ENCODE measurements around the gene SCN1B.

SCN1B gene

DNA sequence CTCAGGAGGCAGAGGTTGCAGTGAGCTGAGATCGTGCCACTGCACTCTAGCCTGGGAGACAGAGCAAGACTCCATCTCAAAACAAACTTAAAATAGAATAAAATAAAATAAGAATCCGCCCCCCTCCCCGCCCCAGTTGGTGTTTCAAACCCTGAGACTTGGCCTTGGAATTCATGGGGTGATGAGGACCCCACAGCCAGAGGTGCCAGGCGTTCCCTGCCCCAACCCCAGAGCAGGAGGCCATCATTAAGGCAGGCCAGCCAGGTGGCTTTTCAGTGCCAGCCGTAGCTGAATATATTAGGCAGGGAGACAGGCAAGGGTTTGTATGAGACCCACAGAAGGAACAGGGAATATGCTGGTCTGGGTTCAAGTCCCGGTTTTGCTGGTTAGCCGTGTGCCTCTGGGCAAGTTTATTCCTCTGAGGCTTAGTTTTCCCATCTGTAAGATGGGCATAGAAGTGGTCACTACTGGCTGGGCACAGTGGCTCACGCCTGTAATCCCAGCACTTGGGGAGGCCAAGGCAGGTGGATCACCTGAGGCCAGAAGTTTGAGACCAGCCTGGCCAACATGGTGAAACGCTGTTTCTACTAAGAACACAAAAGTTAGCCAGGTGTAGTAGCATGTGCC is 23.5 kb downstream of the SCN1B start:
- no peak for DNase-seq (ENCODE audit: low read depth in 2 of 2)

DNA sequence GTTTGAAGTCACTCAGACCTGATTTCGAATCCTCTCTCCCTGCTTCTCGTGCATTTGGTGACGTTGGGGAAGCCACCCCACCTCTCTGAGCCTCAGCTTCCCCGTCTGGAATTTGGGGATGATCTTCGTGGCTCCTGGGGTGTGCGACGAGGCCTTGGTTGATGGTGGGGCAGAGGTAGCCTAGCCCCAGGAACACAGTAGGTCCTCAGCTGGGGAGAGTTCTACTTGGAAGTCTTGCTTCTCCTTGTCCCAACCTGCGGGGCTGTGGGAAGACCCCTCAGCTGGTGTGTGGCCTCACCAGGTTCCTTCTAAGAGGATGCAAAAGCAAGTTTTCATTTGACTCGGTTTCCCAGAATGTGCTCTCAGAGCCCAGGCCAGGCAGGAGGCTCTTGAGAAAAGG is 24.4 kb downstream of the SCN1B start:
- DNase-seq (ENCODE audit: low read depth in 2 of 2) = no peak

DNA sequence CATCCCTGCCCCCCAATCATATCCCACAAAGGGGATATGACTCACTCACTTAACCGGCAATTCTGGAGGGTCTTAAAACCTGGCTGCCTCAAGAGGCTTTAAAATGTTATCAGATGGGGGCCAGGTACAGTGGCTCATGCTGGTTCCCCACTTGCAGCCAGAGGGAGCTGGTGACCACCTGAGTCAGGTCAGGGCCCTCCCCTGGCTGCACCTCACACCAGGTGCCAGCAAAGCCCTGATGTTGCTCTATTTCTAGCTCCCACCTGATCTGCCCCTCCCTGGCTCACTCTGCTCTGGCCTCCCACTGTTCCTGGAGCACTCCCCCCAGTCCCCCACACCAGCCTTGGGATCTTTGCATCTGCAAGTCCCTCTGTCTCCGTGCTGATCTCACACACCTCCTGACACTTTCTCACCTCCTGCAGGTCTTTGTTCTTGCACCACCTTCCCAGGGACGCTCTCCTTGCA is 25.5 kb downstream of the SCN1B start:
- no peak for DNase-seq (ENCODE audit: low read depth in 2 of 2)

DNA sequence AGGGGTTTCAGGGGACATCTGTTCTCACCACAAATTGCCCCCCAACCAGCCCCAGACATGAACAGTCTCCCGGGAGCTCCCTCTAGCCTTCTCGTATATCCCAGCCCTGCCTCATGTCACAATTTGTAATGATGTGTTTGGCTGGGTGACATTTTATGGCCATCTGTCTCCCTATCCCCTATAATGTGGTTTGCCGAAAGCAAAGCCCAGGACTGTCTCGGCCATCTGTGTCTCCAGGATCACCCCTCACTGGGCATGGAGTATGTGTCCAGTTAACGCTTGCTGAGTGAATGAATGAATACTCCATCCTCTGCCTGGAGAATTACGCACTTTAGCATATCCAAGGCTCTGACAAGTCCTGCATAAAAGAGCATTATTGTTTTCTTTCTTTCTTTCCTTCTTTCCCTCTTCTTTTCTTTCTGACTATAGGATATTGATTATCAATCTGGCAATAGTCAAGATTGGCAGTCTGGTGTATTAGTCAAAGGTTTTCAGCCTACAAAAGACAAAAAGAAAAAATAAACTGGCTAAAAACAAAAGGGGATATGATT is 26.3 kb downstream of the SCN1B start:
- no peak for DNase-seq (ENCODE audit: low read depth in 2 of 2)

DNA sequence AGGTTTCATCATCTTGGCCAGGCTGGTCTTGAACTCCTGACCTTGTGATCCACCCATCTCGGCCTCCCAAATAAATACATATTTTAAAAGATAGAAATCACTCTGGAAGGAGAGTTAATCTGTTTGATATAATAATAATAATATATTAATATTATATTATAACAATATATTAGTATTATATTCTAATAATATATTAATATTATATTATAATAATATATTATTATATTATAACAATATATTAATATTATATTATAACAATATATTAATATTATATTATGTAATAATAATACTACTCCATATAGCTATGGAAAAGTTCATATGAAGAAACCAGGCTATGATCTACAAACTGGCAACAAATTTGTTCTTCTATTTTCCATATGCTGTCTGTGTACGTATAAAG is 28.1 kb downstream of the SCN1B start:
- DNase-seq (ENCODE audit: low read depth in 2 of 2) = no peak

DNA sequence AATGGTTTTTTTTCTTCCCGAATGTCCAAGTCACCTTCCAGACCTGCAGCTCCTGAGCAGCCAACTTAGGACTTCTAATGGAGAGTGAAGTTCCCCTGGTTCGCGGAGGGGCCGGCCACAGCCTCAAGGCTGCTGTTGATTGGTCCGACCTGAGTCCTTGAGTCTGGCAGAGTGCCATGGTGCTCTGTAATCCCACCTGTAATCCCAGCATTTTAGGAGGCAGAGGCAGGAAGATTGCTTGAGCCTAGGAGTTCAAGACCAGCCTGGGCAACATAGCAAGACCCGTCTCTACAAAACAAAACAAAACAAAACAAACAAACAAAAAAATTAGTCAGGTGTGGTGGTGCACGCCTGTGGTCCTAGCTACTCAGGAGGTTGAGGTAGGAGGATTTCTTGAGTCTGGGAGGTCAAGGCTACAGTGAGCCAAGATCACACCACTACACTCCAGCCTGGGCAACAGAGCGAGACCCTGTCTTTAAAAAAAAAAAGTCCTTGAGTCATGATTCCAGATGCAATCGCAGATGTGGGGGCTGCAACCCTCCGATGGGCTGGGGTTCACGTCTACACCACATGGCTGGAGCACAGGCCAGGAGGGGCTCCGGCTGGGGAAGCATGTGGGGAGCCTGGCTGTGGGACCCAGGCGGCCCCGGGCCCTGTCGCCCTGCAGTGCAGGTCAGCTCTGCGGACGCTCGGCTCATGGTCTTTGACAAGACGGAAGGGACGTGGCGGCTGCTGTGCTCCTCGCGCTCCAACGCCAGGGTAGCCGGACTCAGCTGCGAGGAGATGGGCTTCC is 28.9 kb downstream of the SCN1B start:
- DNase-seq (ENCODE audit: low read depth in 2 of 2) = no peak

DNA sequence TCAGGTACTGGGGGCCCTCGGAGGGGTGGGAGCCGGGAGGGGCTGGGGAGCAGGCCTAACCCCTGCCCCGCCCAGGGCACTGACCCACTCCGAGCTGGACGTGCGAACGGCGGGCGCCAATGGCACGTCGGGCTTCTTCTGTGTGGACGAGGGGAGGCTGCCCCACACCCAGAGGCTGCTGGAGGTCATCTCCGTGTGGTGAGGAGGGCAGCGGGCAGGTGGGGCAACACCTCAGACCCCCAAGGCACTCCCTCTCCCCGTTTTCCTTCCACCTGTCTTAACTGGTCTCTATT is 29.5 kb downstream of the SCN1B start:
- DNase-seq (ENCODE audit: low read depth in 2 of 2) = no peak

DNA sequence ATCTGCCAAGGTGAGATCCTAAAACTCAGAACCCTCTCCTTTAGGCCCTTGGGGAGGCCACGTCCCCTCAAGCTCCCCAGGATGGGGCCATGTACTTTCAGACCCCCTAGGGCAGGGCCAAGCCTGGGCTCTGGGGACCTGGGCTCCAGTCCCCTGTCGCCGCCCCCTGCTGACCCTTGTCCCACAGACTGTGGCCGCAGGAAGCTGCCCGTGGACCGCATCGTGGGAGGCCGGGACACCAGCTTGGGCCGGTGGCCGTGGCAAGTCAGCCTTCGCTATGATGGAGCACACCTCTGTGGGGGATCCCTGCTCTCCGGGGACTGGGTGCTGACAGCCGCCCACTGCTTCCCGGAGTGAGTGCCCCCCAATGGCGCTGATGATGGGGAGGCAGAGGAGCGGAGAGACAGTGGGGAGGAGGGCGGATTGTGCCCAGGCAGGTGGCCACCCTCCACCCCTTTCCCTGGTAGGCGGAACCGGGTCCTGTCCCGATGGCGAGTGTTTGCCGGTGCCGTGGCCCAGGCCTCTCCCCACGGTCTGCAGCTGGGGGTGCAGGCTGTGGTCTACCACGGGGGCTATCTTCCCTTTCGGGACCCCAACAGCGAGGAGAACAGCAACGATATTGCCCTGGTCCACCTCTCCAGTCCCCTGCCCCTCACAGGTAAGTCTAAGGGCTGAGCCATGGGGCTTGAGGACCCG is 30.0 kb downstream of the SCN1B start:
- no peak for DNase-seq (ENCODE audit: low read depth in 2 of 2)

DNA sequence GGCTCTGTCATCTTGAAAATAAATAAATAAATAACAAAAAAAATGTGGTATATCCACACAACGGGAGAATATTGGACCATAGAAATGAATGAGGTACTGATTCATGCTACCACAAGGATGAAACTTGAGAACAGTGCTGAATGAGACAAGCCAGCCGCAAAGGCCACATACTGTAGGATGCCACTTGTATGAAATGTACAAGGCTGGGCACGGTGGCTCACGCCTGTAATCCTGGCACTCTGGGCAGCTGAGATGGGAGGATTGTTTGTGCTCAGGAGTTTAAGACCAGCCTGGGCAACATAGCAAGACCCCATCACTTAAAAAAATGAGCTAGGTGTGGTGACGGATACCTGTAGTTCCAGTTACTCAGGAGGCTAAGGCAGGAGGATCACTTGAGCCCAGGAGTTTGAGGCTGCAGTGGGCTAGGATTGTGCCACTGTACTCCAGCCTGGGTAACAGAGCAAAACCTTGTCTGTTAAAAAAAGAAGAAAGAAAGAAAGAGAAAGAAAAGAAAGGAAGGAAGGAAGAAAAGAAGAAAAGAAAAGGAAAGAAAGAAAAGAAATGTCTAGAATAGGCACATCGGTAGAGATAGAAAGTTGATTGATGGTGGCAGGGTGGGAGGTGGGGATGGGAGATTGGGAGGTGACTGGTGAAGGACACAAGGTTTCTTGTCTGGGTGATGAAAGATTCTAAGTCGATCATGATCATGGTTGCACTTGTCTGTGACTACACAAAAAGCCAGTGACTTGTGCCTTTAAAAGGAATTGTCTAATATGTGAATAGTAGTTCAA is 31.5 kb downstream of the SCN1B start:
- DNase-seq (ENCODE audit: low read depth in 2 of 2) = no peak

DNA sequence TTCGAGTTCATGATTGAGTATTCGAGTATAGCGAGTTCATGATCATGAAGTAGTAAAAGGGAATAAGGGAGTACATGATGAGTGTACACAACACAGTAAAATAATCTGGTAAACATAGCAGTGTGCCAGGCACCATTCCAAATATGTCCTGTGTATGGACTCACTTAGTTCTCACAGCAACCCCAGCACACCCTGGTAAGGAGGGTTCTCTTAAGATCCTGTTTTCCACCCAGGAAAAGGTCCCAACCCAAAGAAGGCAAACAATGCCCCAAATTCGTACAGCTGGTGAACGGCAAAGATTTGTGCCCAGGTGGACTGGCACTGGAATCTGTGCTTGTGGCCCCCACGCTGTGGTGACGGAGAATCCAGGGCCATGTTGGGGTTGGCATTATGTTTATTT is 32.7 kb downstream of the SCN1B start:
- no peak for DNase-seq (ENCODE audit: low read depth in 2 of 2)

DNA sequence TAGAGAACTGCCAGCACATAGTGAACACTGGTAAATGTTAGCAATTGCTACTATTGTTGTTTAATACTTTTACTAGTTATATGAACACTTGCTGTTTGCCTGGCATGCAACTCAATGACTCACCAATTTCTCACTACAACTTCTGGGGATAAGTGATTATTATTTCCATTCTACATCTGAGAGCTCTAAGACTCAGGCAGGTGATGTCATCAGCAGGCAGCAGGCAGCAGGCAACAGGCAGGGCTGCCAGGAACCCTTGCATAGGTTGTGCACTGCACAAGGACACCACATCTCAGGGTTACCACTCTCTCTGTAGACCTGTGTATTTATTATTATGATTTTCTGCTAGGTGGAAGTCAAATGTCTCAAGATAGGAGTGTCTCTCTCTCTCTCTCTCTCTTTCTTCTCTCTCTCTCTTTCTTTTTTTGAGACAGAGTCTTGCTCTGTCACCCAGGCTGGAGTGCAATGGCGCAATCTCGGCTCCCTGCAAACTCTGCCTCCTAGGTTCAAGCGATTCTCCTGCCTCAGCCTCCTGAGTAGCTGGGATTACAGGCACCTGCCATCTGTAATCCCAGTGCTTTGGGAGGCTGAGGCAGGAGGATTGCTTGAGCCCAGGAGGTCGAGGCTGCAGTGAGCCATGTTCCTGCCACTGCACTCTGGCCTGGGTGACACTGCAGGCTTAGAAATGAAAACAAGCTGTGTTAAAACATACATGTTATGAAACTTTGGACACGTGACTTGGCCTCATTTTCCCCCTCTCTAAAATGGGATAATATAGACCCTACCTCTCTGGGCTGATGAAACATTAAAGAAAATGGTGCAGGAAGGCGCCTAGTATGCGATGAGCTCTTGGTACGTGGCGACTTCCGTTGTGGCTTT is 33.9 kb downstream of the SCN1B start:
- peak in 1 of 2 donors; percentile 22 for DNase-seq (ENCODE audit: low read depth in 2 of 2)

DNA sequence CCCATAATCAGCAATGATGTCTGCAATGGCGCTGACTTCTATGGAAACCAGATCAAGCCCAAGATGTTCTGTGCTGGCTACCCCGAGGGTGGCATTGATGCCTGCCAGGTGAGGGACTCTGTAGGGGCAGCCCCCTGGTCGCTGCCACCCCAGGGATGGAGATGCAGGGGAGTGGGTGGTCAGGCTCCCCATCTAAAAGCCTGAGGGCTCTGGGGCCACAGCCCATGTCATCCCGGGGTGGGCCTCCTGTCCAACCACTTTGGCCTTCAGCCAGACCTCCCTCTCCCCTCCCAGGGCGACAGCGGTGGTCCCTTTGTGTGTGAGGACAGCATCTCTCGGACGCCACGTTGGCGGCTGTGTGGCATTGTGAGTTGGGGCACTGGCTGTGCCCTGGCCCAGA is 35.3 kb downstream of the SCN1B start:
- no peak for DNase-seq (ENCODE audit: low read depth in 2 of 2)

DNA sequence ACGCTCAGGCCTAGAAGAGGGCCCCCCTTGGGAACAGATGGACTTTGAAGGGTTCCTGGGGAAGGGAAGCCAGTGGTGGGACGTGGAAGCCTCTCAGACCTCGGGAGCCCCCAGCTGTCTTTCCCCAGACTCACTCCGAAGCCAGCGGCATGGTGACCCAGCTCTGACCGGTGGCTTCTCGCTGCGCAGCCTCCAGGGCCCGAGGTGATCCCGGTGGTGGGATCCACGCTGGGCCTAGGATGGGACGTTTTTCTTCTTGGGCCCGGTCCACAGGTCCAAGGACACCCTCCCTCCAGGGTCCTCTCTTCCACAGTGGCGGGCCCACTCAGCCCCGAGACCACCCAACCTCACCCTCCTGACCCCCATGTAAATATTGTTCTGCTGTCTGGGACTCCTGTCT is 35.9 kb downstream of the SCN1B start:
- DNase-seq (ENCODE audit: low read depth in 2 of 2) = no peak

DNA sequence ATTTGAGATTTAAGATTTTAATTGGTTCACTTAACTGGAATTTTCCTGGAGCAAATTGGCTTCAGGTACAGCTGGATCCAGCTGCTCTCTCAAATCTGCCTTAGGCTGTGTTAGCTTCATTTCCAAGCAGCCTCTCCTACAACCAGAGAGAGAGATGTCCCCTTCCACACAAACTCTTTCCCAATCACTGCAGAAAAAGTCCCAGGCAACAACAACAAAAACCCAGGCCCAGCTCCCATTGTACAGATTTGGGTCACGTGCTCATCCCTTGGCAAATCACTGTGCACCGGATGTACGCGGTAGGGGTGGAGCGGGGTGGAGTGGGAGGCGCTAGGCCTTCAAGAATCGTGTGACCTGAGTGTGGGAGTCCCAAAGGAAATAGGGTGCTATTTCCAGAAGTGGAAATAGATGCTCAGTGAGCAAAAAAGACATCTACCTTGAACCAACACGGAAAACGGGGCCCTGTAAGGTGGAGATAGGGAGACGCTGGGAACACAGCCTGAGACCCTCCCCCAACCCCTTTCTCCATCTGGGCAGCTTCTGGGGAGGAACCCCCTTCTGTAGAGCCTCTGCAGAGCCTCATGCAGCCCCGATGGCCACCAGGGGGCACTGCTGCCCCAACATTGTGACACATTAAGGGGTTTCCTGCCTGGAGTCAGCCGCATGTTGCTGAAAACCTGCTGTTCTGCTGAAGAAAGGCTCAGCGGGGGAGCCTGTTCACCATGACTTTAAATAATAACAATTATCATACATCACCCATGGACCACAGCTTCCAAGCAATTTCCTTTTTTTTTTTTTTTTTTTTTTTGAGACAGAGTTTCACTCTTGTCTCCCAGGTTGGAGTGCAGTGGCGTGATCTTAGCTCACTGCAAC is 36.7 kb downstream of the SCN1B start:
- peak; percentile 86 to 90 for DNase-seq (ENCODE audit: low read depth in 2 of 2)

DNA sequence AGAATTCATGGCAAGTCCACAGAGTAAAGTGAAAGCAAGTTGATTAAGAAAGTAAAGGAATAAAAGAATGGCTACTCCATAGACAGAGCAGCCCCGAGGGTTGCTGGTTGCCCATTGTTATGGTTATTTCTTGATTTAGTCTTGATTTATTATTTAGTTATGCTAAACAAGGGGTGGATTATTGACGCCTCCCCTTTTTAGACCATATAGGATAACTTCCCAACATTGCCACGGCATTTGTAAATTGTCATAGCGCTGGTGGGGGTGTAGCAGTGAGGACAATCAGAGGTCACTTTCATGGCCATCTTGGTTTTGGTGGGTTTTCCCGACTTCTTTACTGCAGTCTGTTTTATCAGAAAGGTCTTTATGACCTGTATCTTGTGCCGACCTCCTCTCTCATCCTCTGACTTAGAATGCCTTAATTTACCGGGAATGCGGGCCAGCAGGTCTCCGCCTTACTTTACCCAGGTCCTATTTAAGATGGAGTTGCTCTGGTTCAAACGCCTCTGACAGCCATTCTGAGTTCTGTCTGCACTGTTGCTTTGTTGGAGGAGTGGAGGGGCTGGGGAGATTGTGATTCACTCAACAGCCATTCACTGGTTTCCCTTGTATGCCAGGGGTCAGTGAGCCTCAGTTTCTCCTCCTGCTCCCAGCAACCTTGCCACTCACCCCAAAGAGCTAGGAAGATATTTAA is 38.8 kb downstream of the SCN1B start:
- no peak for DNase-seq (ENCODE audit: low read depth in 2 of 2)

DNA sequence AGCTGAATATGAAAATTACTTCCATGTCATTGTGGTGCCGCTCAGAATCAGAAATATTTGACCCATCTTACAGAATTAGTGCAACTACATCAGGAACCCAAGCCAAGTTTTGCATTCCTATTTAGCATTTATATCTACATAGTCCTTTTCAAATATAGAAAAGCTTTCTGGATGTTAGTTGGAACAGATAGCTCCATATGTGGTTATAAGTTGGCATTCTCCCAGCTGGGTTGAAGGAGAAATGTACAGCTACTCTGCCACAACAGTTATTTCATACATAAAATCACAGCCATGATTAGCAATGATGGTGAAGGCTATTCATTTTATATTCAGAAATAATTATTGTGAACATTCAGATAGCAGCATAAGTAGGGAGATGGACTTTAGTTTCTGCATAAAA is 39.4 kb downstream of the SCN1B start:
- no peak for DNase-seq (ENCODE audit: low read depth in 2 of 2)

DNA sequence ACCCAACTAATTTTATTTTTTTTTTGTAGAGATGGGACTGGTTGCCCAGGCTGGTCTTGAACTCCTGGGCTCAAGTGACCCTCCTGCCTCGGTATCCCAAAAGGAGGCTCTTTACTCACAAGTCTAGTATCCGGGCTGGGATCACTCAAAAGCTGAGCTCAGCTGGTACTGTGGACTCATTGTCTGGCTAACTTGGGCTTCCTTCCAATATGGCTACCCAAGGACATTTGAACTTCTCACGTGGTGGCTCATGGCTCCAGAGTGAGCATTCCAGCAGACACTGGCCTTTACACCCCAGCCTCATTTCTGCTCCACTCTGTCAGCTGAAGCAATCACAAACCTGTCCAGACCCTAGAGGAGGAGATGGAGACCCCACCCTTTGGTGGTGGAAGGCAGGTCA is 40.2 kb downstream of the SCN1B start:
- no peak for DNase-seq (ENCODE audit: low read depth in 2 of 2)

DNA sequence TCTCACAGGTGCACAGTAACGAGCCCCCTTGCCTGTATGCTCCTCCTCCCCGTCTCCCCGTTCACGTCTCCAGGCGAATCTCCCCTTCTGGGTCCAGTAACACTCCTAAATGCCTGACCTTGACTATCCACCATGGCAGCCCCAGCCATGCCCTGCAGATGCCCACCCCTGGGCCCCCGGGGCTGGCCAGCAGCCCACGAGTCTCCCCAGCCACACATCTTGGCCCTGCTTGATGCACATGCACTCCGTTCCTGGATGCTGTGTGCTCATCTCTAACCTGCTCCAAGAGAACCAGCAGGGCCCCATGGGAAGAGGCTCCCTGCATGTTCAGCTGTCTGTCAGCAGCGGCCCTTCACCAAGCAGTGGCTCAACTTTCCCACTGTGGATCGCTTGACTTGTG is 43.2 kb downstream of the SCN1B start:
- no peak for DNase-seq (ENCODE audit: low read depth in 2 of 2)

DNA sequence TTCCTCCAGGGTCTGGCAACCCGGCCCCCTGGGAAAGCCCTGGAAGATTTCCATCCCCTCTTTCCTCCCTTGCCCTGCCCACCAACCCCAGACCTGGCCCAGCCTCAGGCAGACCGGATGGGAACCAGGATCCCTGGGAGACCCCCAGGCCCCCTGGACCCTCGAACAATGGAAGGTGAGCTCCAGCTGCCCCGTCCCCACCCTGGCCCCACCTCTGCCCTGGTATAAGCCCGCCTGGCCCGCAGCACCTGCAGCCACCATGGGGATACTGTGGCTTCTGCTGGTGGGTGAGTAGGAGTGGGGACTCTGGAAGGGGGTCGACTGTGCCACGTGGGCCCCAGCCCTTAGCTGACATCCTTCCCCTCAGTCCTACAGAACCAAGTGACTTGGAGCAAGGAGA is 43.7 kb downstream of the SCN1B start:
- no peak for DNase-seq (ENCODE audit: low read depth in 2 of 2)
